Prostate gland (tissue), 2 donors: ENCODE results near the gene SPTB.

ENCODE experiments used
- CTCF ChIP-seq, 4 experiments: fragments of 200-600 bp in 2 of 4; fragments of 450-650 bp in 2 of 4; sonication (generic) in 2 of 4; IDR thresholded peaks; 1 replicate in 3 of 4; 2 replicates in 1 of 4; pipeline ENCODE4 v1.5.1; 2016 to 2019; ENCODE audit warnings: antibody characterized with exemption in 4 of 4, mild to moderate bottlenecking in 2 of 4, moderate library complexity in 2 of 4
- POLR2A ChIP-seq: fragments of 450-650 bp; IDR thresholded peaks from one replicate; pipeline ENCODE4 v1.6.1; 2016; ENCODE audit warnings: antibody characterized with exemption, mild to moderate bottlenecking

DNA sequence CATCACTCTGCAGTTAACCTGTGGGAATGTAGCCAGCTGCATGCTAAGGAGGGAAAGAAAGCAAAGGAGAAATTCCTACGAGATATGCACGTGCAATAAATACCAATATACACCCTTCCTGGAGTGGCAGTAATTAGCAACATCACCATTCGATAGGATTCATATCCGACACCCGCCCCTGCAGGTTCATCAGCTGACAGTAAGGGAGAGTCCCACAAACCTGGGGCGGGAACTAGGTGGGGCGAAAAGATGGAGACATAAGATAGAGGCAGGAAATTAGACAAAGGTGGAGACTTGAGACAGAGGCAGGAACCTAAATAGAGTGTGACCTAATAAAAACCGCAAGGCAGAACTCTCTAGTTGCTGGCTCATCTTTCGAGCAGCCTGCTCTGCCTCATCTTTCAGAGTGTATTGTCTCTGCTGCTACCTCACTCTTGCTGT is 123.9 kb downstream of the SPTB start:
- TF ChIP-seq CTCF (IDR thresholded peaks at IDR 0.05), result no peak
- peak; percentile 14 for TF ChIP-seq POLR2A
